HuH-7.5 (cell line): ENCODE results near the gene KCNMA1.
"Not testable (repeated sequence)": the region's sequence is repeated elsewhere in the genome, so short reads cannot be mapped to it uniquely, and the experiment has no call there.

Source experiments
- DNase-seq: peaks from one replicate; pipeline ENCODE4 v3.0.0; 2011; ENCODE audit warnings: low spot score

Gene KCNMA1

DNA sequence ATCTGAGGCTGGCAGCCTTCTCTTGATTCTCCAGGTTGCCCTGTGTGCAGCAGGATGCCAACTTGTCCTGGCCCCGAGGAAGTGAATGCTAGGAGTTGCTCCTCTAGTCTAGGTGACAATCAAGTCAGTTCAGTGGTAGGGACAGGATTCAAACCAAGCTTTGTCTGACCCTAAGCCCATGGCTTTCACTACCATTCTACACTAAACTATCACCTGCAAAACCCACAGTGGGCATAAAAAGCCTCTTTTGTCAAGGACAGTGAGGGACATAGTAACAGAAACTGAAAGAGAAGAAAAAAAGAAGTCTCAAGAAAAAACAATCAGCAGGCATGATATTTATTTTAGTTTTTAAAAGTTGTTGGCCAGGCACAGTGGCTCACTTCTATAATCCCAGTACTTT lies 33.5 kb downstream of the KCNMA1 start:
- no peak for DNase-seq

DNA sequence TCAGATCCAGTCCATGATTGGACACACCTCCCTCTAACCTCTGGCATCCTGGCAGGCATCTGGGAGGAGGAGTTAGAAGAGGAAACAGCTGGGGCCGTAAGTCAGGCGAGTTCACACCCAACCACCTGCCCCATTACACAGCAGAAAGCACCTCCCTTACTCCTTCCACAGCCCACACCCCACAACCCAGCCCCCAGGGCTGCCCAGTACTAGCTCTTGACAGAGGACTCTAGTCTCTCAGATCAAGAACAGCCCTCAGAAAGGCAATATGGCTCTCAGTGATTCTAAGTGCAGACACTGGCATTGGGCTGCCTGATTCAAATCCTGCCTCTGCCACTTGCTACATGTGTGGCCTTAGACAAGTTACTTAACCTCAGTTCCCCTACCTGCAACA lies 34.1 kb downstream of the KCNMA1 start:
- DNase-seq = no peak

DNA sequence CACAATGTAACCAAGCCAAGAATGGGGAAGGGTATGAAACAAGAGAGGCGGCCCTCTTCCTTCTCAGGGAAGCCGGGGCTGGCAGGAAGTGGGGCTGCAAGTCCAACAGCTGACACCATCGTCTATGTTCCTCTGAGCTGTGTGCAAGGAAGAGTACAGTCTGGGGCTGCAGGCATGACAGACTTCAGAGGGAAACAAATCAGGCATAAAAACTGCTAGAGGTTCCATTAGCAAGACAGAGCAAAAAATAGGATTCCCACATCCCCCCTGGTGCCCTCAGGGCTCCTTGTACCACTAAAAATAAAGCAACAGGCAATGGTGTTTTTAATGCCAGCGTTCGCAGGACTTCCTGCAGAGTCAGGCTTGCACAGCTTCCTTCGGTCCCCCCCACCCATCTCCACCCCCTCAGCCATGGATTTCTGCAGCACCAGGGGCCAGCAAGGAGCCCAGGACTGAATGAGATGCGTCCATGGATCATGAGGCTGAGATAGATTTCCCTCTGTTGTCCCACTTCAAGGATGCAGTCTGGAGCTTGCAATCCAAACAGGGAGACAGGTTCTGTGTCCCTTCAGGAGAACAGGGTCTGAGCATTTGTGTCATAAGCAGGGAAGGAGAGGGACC lies 34.6 kb downstream of the KCNMA1 start:
- DNase-seq = no peak

DNA sequence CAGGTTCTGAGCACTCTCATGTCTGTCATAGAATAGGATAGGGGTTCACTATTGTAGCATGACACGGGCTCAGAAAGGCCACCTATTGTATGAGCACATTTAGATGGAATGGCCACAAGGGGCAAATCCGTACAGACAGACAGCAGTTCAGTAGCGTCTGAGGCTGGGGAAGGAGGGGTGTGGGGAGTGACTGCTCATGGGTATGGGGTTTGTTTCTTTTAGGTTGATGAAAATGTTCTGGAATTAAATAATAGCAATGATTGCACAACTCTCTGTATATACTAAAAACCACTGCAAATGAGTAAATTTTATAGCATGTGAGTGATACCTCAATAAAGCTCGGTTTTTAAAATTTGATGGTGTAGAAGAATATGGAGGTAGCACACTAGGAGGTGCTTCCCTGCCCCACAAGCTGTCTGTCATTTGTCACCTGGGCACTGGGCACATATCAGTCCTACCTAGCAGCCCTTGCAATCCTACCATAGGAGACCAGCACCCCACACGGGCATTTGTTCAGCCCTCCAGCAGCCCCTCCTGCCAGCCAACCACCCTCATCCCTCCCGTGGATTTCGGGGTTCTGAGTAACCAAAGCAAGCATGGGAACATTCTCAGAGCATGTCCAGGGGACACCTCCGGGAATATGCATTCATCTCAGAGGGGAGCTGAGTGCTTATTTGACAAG lies 35.2 kb downstream of the KCNMA1 start:
- no peak for DNase-seq

DNA sequence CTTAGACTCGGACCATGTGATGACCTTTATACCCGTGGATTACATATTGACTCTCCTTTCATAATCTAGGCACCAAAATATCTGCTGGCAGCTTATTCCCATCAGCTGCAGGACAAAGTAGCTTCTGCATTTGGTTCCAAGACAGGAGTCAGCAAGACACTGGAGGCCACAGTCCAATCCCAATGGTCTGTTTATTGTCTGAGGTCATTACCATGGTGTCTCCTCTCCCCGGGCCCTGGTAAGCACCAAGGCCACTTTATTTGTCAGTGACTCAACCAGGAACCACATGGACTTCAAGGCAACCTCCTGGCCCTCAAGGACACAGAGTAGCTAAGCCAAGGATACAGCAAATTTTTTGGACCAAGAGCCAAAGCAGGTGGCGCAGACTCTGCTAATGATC lies 36.1 kb downstream of the KCNMA1 start:
- no peak for DNase-seq

DNA sequence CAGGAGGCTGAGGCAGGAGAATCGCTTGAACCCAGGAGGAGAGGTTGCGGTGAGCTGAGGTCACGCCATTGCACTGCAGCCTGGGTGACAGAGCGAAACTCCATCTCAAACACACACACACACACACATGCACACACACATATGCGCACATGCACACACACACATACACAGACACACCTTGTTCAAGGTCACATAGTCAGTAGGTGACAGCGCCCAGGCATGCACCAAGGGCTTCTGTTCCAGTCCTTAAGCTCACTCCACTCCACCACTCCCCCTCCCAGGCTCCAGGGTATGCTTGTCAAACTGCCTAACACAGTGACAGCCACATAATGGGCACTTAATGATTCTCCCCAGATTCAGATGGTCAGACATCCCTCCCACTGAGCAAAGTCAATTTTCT lies 37.0 kb downstream of the KCNMA1 start:
- DNase-seq = no peak

DNA sequence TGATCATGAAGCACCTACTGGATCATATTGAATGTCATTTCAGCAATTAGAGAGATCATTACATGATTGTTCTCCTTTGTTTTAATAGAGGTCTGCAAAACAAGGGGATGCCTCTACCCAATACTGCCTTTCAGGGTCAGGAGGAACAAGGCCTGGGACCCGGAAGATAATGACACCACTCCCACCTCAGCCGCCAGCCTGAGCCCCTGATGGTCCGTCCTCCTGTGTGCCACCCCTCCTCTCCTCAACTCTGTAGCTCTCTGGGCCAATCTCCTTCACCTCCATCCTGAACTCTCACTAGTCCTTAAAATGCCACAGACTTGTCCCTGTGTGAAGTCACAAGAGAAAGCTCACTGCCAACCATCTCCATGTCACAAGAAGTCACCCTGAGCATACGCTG lies 38.0 kb downstream of the KCNMA1 start:
- DNase-seq = no peak

DNA sequence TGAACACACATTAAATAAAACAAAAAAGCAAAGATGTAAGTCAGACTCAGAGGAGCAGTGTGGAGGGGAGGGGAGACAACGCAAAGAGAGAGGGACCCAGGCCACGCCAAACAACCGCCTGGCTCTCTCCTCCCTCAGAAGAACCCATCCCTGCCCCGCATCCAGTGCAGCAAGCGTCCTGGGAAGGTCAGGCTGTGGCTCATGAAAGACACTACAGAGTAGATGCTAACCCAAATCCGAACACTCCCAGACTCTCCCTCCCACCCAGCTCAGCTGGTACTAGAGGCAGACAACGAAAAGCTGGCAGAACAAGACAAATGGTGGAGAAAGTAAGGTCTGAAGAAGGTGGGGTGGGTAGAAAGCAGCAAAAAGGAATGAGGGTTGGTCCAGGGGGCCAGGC lies 39.0 kb downstream of the KCNMA1 start:
- DNase-seq = no peak

DNA sequence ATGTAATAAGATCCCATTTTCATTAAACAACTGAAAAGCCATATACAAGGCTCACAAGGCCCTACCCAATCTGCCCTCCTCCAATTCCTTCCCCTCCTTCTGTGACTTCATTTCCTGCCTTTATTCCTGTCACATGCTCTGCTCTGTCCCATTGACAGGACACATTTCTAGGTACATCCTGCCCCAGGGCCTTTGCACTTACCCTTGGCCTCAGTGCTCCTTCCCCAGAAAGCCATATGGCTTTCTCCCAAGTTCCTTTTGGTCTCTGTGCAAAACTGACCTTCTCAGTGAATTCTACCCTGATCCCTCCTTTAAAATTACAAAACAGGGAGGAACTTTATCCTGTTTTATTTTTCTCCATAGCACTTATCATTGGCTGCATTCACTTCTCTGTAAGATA lies 40.0 kb downstream of the KCNMA1 start:
- DNase-seq = no peak

DNA sequence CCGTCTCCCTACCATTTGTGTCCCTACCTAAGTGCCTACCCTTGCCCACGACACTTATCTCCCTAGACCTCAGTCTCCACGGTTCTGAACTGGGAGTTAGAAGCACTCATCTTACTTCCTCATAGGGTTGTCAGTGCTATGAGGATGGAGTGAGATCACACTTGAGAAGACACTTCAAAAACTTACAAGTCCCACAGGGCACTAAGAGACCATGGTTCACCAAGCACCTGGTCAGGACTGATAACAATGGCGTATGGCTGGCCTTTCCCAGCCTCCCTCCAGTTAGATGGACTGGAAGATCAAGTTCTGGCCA lies 43.2 kb downstream of the KCNMA1 start:
- no peak for DNase-seq

DNA sequence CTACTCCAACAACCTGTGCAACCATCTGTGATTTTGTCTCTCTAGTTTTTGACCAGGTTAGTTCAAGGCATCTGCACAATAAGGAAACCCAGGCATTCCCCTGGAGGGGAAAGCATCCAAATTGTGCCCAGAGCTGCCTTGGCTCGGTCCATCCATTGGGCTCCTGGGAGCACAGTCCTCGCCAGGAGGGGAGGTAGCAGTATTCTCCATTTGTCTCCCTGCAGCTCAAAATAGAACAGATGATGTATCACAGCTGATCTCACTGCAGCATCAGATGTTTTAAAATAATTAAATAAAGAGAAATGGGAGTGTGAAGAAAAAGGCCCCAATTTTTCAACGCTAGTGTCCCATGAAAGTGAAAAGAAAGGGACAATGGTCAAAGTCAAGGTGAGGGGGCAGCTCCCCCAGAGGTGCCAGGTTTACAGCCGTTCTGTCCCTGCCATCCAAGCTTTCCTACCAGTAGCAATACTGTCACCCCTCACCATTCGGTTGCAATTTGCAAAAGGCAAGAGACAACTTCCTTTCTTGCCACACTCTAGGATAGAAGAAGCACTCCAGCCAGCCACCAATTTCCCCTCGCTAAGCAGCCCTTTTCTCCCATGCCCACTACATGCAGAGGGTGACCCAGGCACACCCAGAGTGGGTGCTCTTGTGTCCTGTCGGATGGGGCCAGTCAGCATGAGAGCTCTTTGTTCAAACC lies 43.7 kb downstream of the KCNMA1 start:
- DNase-seq = no peak

DNA sequence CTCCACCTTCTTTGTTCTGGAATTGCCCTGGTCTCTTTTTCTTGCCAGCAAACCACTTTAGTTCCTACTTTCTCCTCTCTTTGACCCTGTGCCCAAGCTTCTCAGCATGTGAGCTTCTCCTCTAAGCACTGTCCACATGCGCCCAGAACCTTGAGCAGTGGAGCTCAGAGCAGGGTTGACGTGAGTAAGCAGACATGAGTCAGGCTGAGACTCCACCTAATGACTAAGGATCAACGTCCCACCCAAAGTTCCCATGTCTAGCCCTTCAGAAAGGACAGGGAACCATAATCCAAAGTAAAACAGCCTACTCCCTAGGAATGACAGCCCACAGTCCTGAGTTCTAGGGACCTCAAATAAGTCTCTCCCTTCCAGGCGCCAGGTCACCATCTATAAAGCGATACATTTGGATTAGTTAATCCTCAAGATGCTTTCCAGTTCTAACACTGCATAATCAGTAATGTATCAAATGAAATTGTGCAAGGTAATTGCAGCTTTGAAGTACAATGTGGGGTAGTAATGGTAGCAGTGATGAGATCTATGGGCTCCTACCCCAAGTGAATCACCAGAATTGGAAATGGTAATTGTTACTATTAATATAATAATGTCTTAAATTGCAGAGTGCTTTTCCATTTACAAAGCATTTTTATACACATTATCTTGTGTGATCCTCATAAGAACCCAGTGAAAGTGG lies 44.5 kb downstream of the KCNMA1 start:
- DNase-seq = no peak

DNA sequence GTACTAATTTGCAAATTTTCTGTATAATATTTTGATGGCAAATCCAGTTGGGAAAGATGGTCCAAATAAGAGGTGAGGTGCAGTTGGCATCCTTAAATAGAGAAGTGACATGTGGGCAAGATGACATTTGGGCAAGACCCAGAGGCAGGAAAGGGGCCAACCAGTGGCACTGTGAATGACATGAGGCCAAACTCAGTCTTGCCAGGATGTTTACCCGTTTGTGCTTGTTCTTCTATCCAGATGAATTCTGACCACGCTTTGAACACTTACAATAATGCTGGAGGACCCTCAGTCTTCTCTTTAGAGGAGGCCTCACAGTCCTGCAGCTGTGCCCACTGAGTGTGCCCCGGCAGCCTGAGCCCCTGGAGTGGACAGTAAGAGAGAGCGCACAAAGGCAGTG lies 45.1 kb downstream of the KCNMA1 start:
- no peak for DNase-seq

DNA sequence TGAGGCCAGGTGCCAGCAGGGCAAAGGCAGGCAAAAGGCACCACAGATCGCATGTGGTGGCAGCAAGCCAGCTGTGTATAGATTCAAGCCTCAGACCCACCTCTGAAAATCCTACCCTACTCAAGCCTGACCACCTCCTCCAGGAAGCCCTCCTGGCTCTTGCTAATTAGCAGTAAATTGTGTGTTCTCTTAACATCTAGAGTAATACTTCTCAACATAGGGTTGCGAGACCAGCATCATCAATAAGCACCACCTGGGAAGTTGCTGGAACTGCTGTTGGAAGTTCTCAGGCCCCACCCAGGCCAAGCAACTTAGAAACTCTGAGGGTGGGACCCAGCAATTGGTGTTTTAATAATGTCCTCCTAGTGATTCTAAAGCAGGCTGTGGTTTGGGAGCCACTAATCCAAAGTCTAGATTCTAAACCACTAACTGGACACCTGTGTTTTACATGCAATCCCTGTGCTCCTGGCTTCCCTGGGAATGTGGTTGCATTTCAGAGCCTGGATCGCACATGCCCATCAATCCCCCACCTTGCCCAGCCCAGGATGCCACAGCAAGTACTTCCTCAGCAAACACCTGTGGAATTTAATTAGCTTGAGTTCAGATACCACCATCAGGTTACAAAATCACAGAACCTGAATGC lies 46.2 kb downstream of the KCNMA1 start:
- DNase-seq = no peak

DNA sequence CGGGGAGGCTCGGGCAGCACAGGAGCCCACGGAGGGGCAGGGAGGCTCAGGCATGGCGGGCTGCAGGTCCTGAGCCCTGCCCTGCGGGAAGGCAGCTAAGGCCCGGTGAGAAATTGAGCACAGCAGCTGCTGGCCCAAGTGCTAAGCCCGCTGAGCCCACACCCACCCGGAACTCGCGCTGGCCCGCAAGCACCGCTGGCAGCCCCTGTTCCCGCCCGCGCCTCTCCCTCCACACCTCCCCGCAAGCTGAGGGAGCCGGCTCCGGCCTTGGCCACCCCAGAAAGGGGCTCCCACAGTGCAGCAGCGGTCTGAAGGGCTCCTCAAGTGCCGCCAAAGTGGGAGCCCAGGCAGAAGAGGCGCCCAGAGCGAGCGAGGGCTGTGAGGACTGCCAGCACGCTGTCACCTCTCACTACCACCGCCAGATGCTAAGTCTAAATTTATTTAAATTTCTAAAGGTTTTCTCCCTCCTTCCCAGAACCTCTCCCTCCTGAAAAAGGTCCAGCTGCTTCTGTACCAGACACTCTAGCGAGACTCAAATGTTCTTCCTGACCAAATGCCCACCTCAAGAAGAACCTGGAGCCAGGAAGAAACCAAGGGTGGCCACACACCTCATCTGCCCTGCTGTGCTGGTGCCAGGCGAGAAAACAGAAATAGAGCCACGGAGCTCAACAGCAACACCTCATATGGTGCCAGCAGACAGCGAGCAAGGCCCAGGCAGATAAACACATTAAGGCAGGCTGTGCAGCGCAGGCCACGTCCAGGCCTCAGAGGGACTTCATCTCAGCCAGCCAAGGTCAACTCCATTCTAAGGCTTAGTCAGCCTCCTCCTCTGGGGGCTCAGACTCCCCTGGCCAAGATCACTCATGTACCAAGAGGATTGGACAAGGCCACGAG lies 47.0 kb downstream of the KCNMA1 start:
- no peak for DNase-seq

DNA sequence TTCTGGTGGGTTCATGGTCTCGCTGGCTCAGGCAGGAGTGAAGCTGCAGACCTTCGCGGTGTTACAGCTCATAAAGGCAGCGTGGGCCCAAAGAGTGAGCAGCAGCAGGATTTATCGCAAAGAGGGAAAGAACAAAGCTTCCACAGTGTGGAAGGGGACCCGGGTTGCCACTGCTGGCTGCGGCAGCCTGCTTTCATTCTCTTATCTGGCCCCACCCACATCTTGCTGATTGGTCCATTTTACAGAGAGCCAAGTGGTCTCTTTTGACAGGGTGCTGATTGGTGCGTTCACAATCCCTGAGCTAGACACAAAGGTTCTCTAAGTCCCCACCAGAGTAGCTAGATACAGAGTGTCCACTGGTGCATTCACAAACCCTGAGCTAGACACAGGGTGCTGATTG lies 47.9 kb downstream of the KCNMA1 start:
- DNase-seq = not testable (repeated sequence)

DNA sequence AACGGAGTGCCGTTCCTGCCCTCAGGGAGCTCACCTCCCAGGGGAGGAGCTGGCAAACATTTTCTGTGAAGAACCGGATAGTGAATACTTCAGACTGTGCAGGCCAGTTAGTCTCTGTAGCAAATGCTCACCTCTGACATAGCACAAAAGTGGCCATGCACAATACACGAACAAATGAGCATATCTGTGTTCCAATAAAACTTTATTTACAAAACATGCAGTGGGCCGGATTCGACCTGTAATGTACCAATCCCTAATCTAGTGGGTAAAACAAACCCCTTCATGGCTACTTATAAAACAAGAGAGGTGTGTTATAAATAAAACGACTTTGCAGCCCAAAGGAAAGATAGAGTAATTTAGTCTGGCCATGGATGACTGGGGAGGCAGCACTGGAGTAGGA lies 48.7 kb downstream of the KCNMA1 start:
- no peak for DNase-seq

DNA sequence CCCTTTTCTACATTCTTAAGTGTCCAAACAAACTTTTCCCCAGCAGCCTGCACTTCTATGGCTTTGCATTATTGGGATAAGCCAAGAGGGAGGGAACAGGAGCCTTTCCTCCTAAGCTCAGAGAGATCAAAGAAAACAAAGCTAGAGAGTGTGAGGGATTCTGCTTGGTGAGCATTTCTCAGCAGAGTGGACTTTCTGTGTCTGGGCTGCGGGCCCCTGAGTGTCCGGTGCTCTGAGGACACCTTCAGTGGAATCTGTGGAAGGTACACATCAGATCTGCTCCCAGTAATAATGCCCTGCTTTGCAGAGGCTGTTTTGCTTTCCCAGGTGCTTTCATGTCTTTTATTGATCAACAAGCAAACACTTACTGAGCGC lies 50.2 kb downstream of the KCNMA1 start:
- DNase-seq = no peak

DNA sequence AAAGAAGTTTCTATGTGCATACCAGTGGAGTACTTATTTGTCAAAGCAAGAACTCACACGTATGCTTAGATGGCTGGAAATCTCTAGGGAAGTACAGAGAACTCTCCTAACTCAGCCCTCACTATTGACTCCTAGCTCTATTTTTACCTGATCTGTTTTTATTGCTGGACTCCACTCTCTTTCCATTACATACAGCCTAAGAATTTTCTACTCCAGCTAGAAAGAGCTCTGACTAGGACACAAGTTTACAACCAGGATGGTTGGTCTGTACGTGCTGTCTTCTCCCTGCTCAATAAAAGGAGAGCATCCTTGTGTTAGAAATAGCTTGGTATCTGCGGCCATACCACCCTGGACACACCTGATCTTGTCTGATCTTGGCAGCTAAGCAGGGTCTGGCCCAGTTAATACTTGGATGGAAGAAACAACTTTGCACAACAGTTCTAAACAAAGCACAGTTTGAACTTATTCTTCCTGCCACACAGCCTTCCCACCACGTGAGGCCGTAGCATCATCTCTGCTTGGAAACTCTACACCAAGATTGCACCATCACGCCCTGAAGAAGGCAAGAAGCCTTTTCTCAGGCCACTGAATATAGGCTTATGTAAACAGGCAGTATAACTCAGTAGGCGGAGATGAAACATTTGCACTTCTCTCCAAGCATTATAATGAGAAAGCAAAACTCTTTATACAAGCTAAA lies 50.7 kb downstream of the KCNMA1 start:
- no peak for DNase-seq

DNA sequence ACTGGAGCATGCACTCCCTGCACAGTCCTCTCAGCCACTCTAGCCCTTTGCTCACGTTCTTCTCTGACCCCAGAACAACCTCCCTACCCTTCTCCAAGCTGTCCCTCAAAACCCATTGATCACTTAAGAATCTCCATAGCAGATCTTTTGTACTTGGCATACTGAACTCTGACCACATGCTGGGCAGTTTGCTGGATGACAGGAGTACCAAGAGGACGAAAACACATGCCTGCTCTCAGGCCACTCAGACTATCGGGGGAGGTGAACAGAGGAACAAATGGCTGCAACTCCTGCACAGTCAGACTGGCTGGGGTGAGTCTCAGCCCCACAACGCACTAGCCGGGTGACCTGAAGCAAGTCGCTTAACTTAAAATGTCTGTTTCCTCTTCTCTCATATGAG lies 52.7 kb downstream of the KCNMA1 start:
- no peak for DNase-seq

DNA sequence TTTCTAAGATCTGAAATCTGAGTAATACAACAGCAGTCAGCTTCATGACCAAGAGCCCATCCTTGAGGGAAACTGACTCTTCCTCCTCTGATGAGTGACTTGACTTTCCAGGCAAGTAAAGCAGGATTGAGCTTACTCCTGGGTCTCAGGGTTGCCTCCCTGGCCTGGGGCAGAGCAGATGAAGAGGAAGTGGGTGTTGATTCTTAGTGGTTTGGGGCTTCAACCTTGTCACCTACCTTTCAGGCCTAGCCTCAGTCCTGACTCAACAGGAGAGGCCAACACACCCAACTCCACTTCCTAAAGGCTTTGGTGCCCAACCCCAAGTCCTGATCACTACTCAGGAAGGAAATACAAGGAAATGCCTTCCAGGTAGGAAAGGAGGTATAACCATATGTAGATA lies 54.1 kb downstream of the KCNMA1 start:
- no peak for DNase-seq
